Lower lobe of right lung (tissue), 2 donors: ENCODE measurements around the gene RPS2. TPM values are rescaled to one million over a fixed set of nuclear protein-coding genes. Genes with fewer than 3 reads are reported as not detected.

Experiments
- ATAC-seq, 2 donors: fragments of 200-7000 bp; cut with Tn5 transposase; one replicate each; pipeline ENCODE4 v1.9.1; 2020 to 2022; ENCODE audit warnings: mild to moderate bottlenecking in 2 of 2, moderate library complexity in 2 of 2
- DNase-seq: peaks from one replicate; pipeline ENCODE4 v3.0.0-alpha.2; 2020
- H3K27ac ChIP-seq: fragments of 200-600 bp; one replicate; pipeline ENCODE4 v1.8.0; 2022
- H3K27me3 ChIP-seq: fragments of 200-600 bp; one replicate; pipeline ENCODE4 v1.8.0; 2022; ENCODE audit warnings: low read depth
- H3K36me3 ChIP-seq: fragments of 200-600 bp; one replicate; pipeline ENCODE4 v1.8.0; 2022; ENCODE audit warnings: mild to moderate bottlenecking
- H3K4me1 ChIP-seq: fragments of 200-600 bp; one replicate; pipeline ENCODE4 v1.8.0; 2022
- H3K4me3 ChIP-seq: fragments of 200-600 bp; one replicate; pipeline ENCODE4 v1.8.0; 2022; ENCODE audit warnings: mild to moderate bottlenecking
- H3K9me3 ChIP-seq: fragments of 200-600 bp; one replicate; pipeline ENCODE4 v1.8.0; 2022
- CTCF ChIP-seq: fragments of 200-600 bp; IDR thresholded peaks from one replicate; pipeline ENCODE4 v1.8.0; 2022; ENCODE audit warnings: antibody characterized with exemption, mild to moderate bottlenecking
- intact Hi-C: fragments of 100-400 bp; cut with DNase I; formaldehyde crosslinking; loops from one replicate; pipeline ENCODE4 v1.11.0; 2022
- total RNA-seq: library from RNA; stranded (reverse); fragmentation: NEBNext Ultra II Directional; extraction: Animal tissue kit (Norgen Biotek cat#: 25700); gene quantifications from one replicate; pipeline ENCODE4 v1.2.1, GENCODE V29; 2021
- donor health status: DM: no; HTN: yes; CAD: no; lungs with severe emphysema.

RPS2 gene
- total RNA-seq, 1 donor from 2014 or later = 1,721 TPM

- intact Hi-C loops = no loop called here
- Histone ChIP-seq H3K4me3 (no peak overlapping the region), H3K27me3 (no peaks in the 10 kb centered on the region), H3K36me3 (no peaks in the 10 kb centered on the region), H3K4me1 (no peaks in the 10 kb centered on the region), H3K27ac (no peak overlapping the region), H3K9me3 (no peaks in the 10 kb centered on the region)
- ATAC-seq = no peak
- peak; percentile 32 for DNase-seq
- TF ChIP-seq CTCF = no peak
Measured at GRCh38 chr16:1950047-1950446, 14.6 kb downstream of the RPS2 start.

GRCh38 chr16:1949507-1949906, 15.1 kb downstream of the RPS2 start:
- intact Hi-C loops = no loop called here
- DNase-seq = peak; percentile 20
- TF ChIP-seq CTCF = no peak
- Histone ChIP-seq H3K4me1 (no peaks in the 10 kb centered on the region), H3K4me3 (no peak overlapping the region), H3K9me3 (no peaks in the 10 kb centered on the region), H3K27me3 (no peaks in the 10 kb centered on the region), H3K27ac (no peak overlapping the region), H3K36me3 (no peaks in the 10 kb centered on the region)
- ATAC-seq = no peak

- H3K27ac ChIP-seq = no peak overlapping the region
- no peak for ATAC-seq
- H3K27me3 ChIP-seq = no peaks in the 10 kb centered on the region
- H3K36me3 ChIP-seq = no peaks in the 10 kb centered on the region
- peak; percentile 31 for DNase-seq
- no peak for TF ChIP-seq CTCF
- H3K4me3 ChIP-seq = no peak overlapping the region
- peaks cover 3% of the 10 kb centered on the region for H3K4me1 ChIP-seq
- H3K9me3 ChIP-seq = no peaks in the 10 kb centered on the region
- intact Hi-C loops = no loop called here
Measured at GRCh38 chr16:1947369-1947670, 17.3 kb downstream of the RPS2 start.

GRCh38 chr16:1946495-1947368, 17.9 kb downstream of the RPS2 start:
- intact Hi-C loops = no loop called here
- Histone ChIP-seq H3K36me3 (no peaks in the 10 kb centered on the region), H3K27me3 (no peaks in the 10 kb centered on the region), H3K27ac (no peak overlapping the region), H3K4me1 (peaks cover 9% of the 10 kb centered on the region), H3K4me3 (no peak overlapping the region), H3K9me3 (no peaks in the 10 kb centered on the region)
- peak; percentile 40 for DNase-seq
- TF ChIP-seq CTCF = no peak
- no peak for ATAC-seq

- no peak for ATAC-seq
- H3K27me3 ChIP-seq = no peaks in the 10 kb centered on the region
- H3K36me3 ChIP-seq = peaks cover 1% of the 10 kb centered on the region
- intact Hi-C loops = no loop called here
- H3K4me1 ChIP-seq = peaks cover 17% of the 10 kb centered on the region
- H3K9me3 ChIP-seq = no peaks in the 10 kb centered on the region
- no peak for TF ChIP-seq CTCF
- H3K27ac ChIP-seq = no peak overlapping the region
- peak; percentile 41 for DNase-seq
- no peak overlapping the region for H3K4me3 ChIP-seq
Measured at GRCh38 chr16:1945559-1946391, 18.9 kb downstream of the RPS2 start.
